Measurements from ENCODE around the gene USP22. TPM values are rescaled to one million over a fixed set of nuclear protein-coding genes. Genes with fewer than 3 reads are reported as not detected.
A peak's percentile ranks its signal among the peaks of the same experiment; 100 is the strongest.
"Not testable (repeated sequence)": the region's sequence is repeated elsewhere in the genome, so short reads cannot be mapped to it uniquely, and the experiment has no call there.

USP22 gene
- 147 TPM for total RNA-seq (ENCODE audit: insufficient read depth, low replicate concordance)

GRCh38 chr17:21042458-21043295 lies at the start of gene USP22:
Gene USP22 (minus strand): TSS chr17:21043011. CDS start chr17:21042835, 176 bp downstream.
- DNase-seq (ENCODE audit: low spot score) = no peak

- no peak for DNase-seq (ENCODE audit: low spot score)
Measured at GRCh38 chr17:21090902-21091618, 48.2 kb upstream of the USP22 start.

- no peak for DNase-seq (ENCODE audit: low spot score)
Measured at GRCh38 chr17:21089933-21090901, 47.4 kb upstream of the USP22 start.

- no peak for DNase-seq (ENCODE audit: low spot score)
Measured at GRCh38 chr17:21089145-21089544, 46.3 kb upstream of the USP22 start.

GRCh38 chr17:21085707-21086106 lies 42.9 kb upstream of the USP22 start:
- DNase-seq (ENCODE audit: low spot score) = no peak

GRCh38 chr17:21085280-21085679 lies 42.5 kb upstream of the USP22 start:
- not testable (repeated sequence) for DNase-seq (ENCODE audit: low spot score)

GRCh38 chr17:21082001-21082436 lies 39.2 kb upstream of the USP22 start:
- no peak for DNase-seq (ENCODE audit: low spot score)

GRCh38 chr17:21079196-21079595 lies 36.4 kb upstream of the USP22 start:
- DNase-seq (ENCODE audit: low spot score) = no peak

GRCh38 chr17:21078016-21078780 lies 35.4 kb upstream of the USP22 start:
- DNase-seq (ENCODE audit: low spot score) = peak; percentile 24

GRCh38 chr17:21077281-21077680 lies 34.5 kb upstream of the USP22 start:
- no peak for DNase-seq (ENCODE audit: low spot score)

- no peak for DNase-seq (ENCODE audit: low spot score)
Measured at GRCh38 chr17:21076242-21076641, 33.4 kb upstream of the USP22 start.

GRCh38 chr17:21075739-21076085 lies 32.9 kb upstream of the USP22 start:
- DNase-seq (ENCODE audit: low spot score) = no peak

GRCh38 chr17:21072745-21073197 lies 30.0 kb upstream of the USP22 start:
- DNase-seq (ENCODE audit: low spot score) = peak; percentile 18

GRCh38 chr17:21066394-21066793 lies 23.6 kb upstream of the USP22 start:
- peak; percentile 17 for DNase-seq (ENCODE audit: low spot score)

GRCh38 chr17:21061971-21062526 lies 19.2 kb upstream of the USP22 start:
- no peak for DNase-seq (ENCODE audit: low spot score)

GRCh38 chr17:21061158-21061835 lies 18.5 kb upstream of the USP22 start:
- DNase-seq (ENCODE audit: low spot score) = no peak

GRCh38 chr17:21059761-21060160 lies 16.9 kb upstream of the USP22 start:
- DNase-seq (ENCODE audit: low spot score) = no peak

- peak; percentile 52 for DNase-seq (ENCODE audit: low spot score)
Measured at GRCh38 chr17:21058098-21058893, 15.5 kb upstream of the USP22 start.

GRCh38 chr17:21053056-21053455 lies 10.2 kb upstream of the USP22 start:
- DNase-seq (ENCODE audit: low spot score) = not testable (repeated sequence)
